Superior temporal gyrus (tissue), 1 donor: ENCODE results near the gene KRT84.
"Not testable (repeated sequence)": the region's sequence is repeated elsewhere in the genome, so short reads cannot be mapped to it uniquely, and the experiment has no call there.

ENCODE experiments used
- DNase-seq: peaks from one replicate; pipeline ENCODE4 v3.0.0-alpha.2; 2016; ENCODE audit errors: extremely low spot score

Gene KRT84

DNA sequence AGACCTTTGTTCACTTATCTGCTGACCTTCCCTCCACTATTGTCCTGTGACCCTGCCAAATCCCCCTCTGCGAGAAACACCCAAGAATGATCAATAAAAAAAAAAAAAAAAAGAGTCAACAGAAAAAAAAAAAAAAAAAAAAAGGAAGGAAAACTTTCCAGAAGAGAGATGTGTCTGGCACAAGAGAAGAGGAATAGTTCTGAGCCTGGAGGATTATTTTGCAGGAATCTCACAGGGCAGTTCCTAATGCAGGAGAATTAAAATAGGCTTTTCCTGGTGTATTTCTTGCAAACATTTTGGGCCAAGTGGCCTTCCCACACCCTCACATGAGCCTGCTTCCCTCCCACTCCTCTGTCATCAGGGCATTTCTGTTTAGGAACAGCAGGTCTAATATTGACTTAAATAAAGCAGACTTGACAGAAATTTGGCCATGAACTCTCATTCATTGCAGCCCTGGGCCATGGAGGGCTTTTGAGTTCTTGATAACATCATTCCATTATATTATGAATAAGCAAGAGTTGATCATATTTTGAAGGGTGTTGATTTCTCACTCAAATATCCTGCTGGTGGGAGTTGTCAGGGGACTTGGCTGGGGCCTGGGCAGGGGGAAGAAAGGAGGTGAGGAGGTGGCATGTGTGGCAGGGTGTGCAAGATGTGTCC is 25.3 kb upstream of the KRT84 start:
- not testable (repeated sequence) for DNase-seq

- DNase-seq = no peak
Measured at GRCh38 chr12:52407918-52408317, 22.5 kb upstream of the KRT84 start.

- no peak for DNase-seq
Measured at GRCh38 chr12:52405922-52406385, 20.5 kb upstream of the KRT84 start, which contains the start of gene KRT82. KRT82 (minus strand) TSS chr12:52406335; CDS start chr12:52406277, 58 bp downstream.

DNA sequence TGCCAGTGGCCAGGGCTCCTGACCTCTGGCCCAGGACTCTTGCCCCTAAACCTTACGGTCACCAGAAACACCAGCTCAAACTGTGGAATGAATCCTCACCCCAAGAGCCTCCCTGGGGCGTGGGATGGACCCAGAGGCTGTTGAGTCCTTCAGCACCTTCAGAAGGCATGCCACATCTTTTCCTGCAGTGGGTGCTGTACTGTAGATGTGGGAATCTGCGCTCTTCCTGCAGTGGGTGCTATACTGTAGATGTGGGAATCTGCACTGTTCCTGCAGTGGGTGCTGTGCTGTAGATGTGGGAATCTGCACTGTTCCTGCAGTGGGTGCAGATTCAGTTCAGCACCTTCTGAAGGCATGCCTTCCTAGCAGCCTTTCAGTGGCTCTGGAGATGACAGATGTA is 19.5 kb upstream of the KRT84 start:
- DNase-seq = no peak

- no peak for DNase-seq
Measured at GRCh38 chr12:52403561-52403960, 18.1 kb upstream of the KRT84 start.

- no peak for DNase-seq
Measured at GRCh38 chr12:52402873-52403540, 17.6 kb upstream of the KRT84 start.

DNA sequence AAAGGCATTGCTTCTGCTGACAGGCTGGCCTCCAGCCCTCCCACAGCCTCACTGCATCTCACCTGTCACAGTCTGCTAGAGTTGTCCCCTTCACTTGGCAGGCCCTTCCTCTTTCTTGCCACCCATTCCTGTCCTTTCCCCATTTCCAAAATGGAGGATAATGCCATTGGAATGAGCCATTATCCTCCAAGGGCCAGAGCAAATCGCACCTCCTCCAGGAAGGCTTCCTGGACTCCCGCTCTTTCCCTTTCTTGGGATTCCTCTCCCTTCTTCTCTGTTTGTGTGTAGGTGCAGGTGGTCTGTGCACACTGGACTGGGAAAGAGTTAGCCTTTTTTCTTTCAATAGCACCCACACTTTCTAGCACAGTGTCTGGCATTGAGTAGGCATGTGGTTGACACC is 16.9 kb upstream of the KRT84 start:
- DNase-seq = no peak

- no peak for DNase-seq
Measured at GRCh38 chr12:52401926-52402325, 16.5 kb upstream of the KRT84 start.

DNA sequence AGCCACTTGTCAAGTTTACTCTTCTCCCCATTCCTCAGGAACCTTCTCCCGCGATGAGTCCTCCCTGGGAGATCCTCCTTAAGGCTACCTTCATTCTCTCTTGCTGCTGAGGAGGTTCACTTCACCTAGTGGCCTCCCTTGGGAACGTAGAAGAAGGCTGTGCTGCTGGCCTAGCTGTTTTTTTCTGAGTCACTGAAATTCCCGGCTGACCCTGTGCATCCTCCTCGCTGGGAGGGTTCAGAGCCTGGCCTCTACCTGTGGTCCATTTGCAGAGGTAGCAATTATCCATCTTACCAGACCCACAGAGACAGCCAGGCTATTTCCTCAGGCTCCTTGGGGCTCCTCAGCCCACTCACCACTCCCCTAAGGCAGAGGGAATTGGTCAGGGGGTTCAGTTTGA is 16.1 kb upstream of the KRT84 start:
- DNase-seq = no peak

- no peak for DNase-seq
Measured at GRCh38 chr12:52400906-52401305, 15.5 kb upstream of the KRT84 start.

DNA sequence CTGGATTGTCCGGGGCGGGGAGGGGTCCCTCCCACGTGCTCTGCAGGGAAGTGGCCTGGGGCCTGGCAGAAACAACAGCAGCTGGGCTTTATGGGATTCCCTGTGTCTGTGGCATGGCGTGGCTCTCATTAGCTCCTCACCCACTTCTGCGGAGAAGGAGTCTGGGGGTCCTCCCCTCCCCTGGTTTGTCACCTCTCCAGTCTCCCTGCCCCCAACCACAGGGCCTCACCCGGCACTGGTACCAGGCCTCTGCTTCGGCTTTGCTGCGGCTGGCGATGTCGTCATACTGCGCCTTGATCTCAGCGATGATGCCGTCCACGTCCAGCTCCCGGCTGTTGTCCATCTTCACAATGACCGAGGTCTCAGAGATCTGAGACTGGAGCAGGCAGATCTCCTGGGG is 14.3 kb upstream of the KRT84 start:
- no peak for DNase-seq

DNA sequence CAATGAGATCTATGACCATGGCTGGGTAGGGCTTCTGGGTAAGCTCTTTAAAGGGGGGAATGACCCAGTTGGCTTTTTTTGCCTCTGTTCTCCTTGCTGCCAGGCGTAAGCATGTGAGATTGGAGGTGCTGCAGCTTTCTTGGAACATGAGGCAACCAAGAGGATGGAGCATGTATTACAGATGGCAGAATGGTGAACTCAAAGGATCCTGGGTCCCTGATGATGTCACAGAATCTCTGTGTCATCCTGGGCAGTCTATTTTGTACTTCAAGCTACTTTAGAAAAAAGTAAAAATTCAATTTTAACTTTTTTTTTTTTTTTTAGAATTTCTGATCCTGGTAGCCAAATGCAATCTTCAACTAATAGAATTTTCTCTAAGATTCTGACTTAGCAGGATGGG is 12.7 kb upstream of the KRT84 start:
- DNase-seq = no peak

DNA sequence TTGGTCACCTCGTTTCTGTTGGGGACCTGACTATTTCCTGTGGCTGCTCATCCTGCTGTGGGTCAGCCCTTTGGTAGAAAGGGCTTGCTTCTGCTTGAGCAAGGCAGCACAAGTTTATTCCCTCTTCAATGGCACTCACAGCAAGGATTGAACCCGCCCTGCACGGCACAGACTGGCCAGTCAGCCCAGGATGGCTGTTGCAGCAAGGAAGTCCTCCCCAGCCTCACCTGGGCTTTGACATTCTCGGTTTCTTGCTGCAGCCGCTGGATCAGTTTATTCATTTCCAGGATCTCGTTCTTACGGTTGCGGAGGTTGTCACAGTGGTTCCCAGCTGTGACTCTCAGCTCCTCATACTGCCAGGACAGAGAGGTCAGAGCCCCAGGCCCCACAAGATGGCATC is 11.2 kb upstream of the KRT84 start:
- DNase-seq = no peak

- no peak for DNase-seq
Measured at GRCh38 chr12:52395761-52396434, 10.4 kb upstream of the KRT84 start.

DNA sequence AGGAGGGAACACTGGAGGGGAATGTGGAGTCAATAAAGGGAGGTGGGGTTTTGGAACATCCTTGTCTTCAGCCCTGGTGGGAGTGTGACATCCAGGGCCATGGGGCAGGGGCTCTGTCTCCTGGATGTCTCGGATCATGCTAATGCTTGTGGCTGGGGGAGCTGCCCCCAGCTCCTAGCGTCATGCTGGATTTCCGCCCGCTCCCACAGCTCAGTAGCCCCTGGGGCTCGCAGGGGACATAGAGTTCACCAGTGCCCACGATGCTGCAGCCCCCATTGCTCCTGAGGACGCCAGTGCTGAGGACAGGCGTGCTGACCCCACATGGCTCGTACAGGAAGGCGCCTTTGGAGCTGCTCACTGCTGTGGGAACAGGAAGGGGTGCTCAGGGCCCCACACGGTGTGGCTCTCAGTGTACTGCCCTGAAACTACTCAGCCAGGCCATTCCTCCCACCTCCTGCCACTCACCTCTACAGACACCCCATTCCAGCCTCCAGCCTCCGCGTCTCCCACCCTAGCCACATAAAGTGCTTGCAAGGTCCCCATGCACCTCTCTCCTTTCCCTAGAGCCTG is 9.5 kb upstream of the KRT84 start:
- no peak for DNase-seq

GRCh38 chr12:52392465-52393007 is 7.1 kb upstream of the KRT84 start:
- no peak for DNase-seq

DNA sequence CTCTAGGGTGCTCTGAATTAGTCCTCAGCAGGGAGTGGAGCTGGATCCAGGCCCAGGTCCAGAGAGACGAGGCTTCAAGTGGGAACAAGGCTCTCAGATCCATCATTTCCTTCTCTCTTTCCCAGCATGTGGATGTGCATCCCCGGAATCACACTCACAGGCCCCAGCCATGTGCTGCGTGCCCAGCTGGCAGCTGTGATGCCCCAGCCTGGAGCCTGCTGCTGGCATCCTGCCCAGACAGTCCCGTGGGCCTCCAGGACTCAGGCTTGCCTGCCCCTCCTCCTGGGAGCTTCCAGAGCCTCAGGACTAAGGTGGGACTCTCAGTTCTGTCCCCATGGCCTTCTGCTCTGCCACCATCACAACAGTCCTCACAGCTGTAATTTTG is 6.2 kb upstream of the KRT84 start:
- peak; percentile 73 for DNase-seq

- DNase-seq = no peak
Measured at GRCh38 chr12:52390739-52391617, 5.5 kb upstream of the KRT84 start.

DNA sequence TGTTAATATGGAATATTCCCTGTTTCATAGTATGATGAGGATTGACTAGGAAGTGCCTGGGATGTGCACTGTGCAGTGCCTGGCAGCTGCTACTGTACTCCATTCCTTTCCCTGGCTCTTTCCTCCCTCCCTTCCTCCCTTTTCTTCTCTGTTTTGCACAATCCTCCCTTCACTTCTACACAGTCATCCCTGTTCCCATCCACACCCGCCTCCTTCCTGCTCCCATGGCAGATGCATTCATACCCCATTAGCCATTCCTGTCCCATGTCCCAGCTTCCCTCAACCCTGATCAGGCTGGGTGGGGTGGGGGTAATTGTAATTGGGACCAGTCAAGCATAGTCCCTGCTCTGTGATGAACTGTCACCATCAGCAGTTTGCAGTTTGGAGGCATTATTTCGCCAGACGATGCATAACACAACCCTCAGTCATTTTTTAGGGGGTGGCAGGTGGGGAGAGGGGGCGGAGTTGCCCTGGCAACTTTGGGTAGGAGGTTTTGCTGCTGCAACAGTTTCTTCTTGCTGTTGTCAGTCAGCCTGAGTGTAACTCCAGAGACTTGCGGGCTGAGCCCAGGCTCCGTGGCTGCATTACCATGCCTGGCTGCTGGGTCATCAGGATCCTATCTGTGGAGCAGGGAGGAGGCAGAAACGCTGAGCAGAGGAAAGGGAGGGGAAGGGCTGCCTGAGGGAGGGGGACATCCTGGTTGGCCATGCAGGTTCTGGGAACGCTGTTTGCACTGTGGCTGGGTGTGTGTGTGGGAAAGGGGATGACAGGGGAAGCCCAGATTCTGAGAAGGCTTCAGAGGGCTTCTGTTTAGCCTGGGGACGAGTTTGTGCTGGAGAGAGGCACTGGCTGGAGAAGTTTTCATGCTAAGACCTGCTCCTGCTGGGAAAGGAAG is 4.1 kb upstream of the KRT84 start:
- DNase-seq = peak; percentile 42

GRCh38 chr12:52387859-52388258 is 2.4 kb upstream of the KRT84 start:
- peak; percentile 47 for DNase-seq
